GM23338 (cell line): ENCODE results near the gene CAMTA1. TPM values are rescaled to one million over a fixed set of nuclear protein-coding genes. Genes with fewer than 3 reads are reported as not detected.

Source experiments
- ATAC-seq: fragments of 200-7000 bp; cut with Tn5 transposase; 3 replicates; pipeline ENCODE4 v1.9.1; 2020
- DNase-seq: peaks from one replicate; pipeline ENCODE4 v3.0.0-alpha.2; 2015; ENCODE audit warnings: low spot score
- H2AFZ ChIP-seq: fragments of 200-600 bp; sonication (generic); 2 replicates; pipeline ENCODE4 v1.8.0; 2016; ENCODE audit warnings: antibody characterized with exemption, mild to moderate bottlenecking, moderate library complexity
- H3F3A ChIP-seq: fragments of 200-600 bp; sonication (generic); replicated peaks from 2 replicates; pipeline ENCODE4 v1.8.0; 2017; ENCODE audit warnings: antibody characterized with exemption, mixed run types, low read depth
- H3K27ac ChIP-seq: fragments of 200-600 bp; sonication (generic); 2 replicates; pipeline ENCODE4 v1.6.1; 2016; ENCODE audit warnings: low read depth
- H3K27me3 ChIP-seq: fragments of 200-600 bp; sonication (generic); 2 replicates; pipeline ENCODE4 v1.8.0; 2016; ENCODE audit warnings: mild to moderate bottlenecking, mixed run types, moderate library complexity; ENCODE audit not compliant: insufficient read depth
- H3K36me3 ChIP-seq: fragments of 200-600 bp; sonication (generic); 2 replicates; pipeline ENCODE4 v1.8.0; 2016; ENCODE audit warnings: mild to moderate bottlenecking; ENCODE audit not compliant: insufficient read depth
- H3K4me1 ChIP-seq: fragments of 200-600 bp; sonication (generic); 2 replicates; pipeline ENCODE4 v1.8.0; 2016; ENCODE audit warnings: mild to moderate bottlenecking, moderate library complexity; ENCODE audit not compliant: insufficient read depth
- H3K4me2 ChIP-seq: fragments of 200-600 bp; sonication (generic); 2 replicates; pipeline ENCODE4 v1.7.1; 2017; ENCODE audit warnings: mixed run types
- H3K4me3 ChIP-seq: fragments of 200-600 bp; sonication (generic); 2 replicates; pipeline ENCODE4 v1.6.1; 2016; ENCODE audit warnings: mixed run types
- H3K79me2 ChIP-seq: fragments of 200-600 bp; sonication (generic); replicated peaks from 2 replicates; pipeline ENCODE4 v1.8.0; 2017; ENCODE audit warnings: mild to moderate bottlenecking; ENCODE audit not compliant: insufficient read depth
- H3K9me2 ChIP-seq: fragments of 200-600 bp; sonication (generic); 2 replicates; pipeline ENCODE4 v1.8.0; 2017; ENCODE audit not compliant: insufficient read depth
- H4K20me1 ChIP-seq: fragments of 200-600 bp; sonication (generic); replicated peaks from 2 replicates; pipeline ENCODE4 v1.8.0; 2017; ENCODE audit warnings: mild to moderate bottlenecking; ENCODE audit not compliant: insufficient read depth
- H3K27ac Mint-ChIP-seq: 2 replicates; pipeline ENCODE4 v1.8.0; 2020; ENCODE audit warnings: inconsistent platforms, mild to moderate bottlenecking, moderate library complexity, mixed read lengths
- H3K27me3 Mint-ChIP-seq: 3 replicates; pipeline ENCODE4 v1.8.0; 2022; ENCODE audit warnings: low read depth, mild to moderate bottlenecking, moderate library complexity, mixed read lengths, inconsistent platforms; ENCODE audit not compliant: insufficient read depth, poor library complexity
- H3K36me3 Mint-ChIP-seq: 3 replicates; pipeline ENCODE4 v1.8.0; 2021; ENCODE audit warnings: low read depth, mild to moderate bottlenecking, inconsistent platforms, moderate library complexity, mixed read lengths
- H3K4me1 Mint-ChIP-seq: 3 replicates; pipeline ENCODE4 v1.8.0; 2020; ENCODE audit warnings: mild to moderate bottlenecking, inconsistent platforms, mixed read lengths
- H3K4me3 Mint-ChIP-seq: 3 replicates; pipeline ENCODE4 v1.8.0; 2021; ENCODE audit warnings: moderate library complexity, mild to moderate bottlenecking, inconsistent platforms, mixed read lengths
- H3K9me3 Mint-ChIP-seq: 3 replicates; pipeline ENCODE4 v1.8.0; 2020; ENCODE audit warnings: moderate library complexity, mild to moderate bottlenecking, inconsistent platforms, mixed read lengths
- CREB1 ChIP-seq: fragments of 250-450 bp; sonication (Bioruptor Pico); IDR thresholded peaks from 2 replicates; pipeline ENCODE4 v1.5.0; 2020; ENCODE audit warnings: low read depth, mild to moderate bottlenecking, moderate library complexity
- EZH2 ChIP-seq: fragments of 200-600 bp; sonication (generic); IDR thresholded peaks from one replicate; pipeline ENCODE4 v1.8.0; 2017; ENCODE audit warnings: antibody characterized with exemption, mild to moderate bottlenecking, low read depth; ENCODE audit not compliant: unreplicated experiment
- EZH2phosphoT487 ChIP-seq: fragments of 200-600 bp; sonication (generic); IDR thresholded peaks from one replicate; pipeline ENCODE4 v1.8.1; 2018; ENCODE audit warnings: antibody characterized with exemption; ENCODE audit not compliant: unreplicated experiment
- JUNB ChIP-seq: IDR thresholded peaks from one replicate; pipeline ENCODE4 v1.6.1; 2016; ENCODE audit warnings: antibody characterized with exemption; ENCODE audit not compliant: unreplicated experiment
- NANOG ChIP-seq: IDR thresholded peaks from 2 replicates; pipeline ENCODE4 v1.6.1; 2016; ENCODE audit warnings: antibody characterized with exemption, borderline replicate concordance
- POLR2AphosphoS5 ChIP-seq: IDR thresholded peaks from 2 replicates; pipeline ENCODE4 v1.6.1; 2016; ENCODE audit warnings: antibody characterized with exemption, low read depth
- STAT1 ChIP-seq: IDR thresholded peaks from one replicate; pipeline ENCODE4 v1.6.1; 2016; ENCODE audit warnings: antibody characterized with exemption; ENCODE audit not compliant: unreplicated experiment
- ZNF114 ChIP-seq: fragments of 250-450 bp; sonication (Bioruptor Pico); IDR thresholded peaks from 2 replicates; pipeline ENCODE4 v1.5.0; 2020; ENCODE audit warnings: mild to moderate bottlenecking, moderate library complexity
- ZNF331 ChIP-seq: fragments of 250-450 bp; sonication (Bioruptor Pico); IDR thresholded peaks from 2 replicates; pipeline ENCODE4 v1.5.0; 2020; ENCODE audit warnings: low read depth, mild to moderate bottlenecking, moderate library complexity
- polyA plus RNA-seq: library from polyadenylated mRNA; unstranded; fragments of >200 nt; fragmentation: Nextera tagmentation; extraction: Ambion mirVana; gene quantifications from 2 replicates; pipeline ENCODE4 v1.2.1, GENCODE V29; 2016
- total RNA-seq: library from RNA; depleted of rRNA; stranded (reverse); fragments of >200 nt; shearing (Covaris generic); gene quantifications from 2 replicates; pipeline ENCODE4 v1.2.3, GENCODE V29; 2014
- TF ChIP-seq, protein P1 (sequence below), 2 experiments: fragments of 200-600 bp in 1 of 2; sonication (generic) in 1 of 2; conservative IDR thresholded peaks; 2 replicates each; pipeline versions ENCODE4 v1.5.1 to v1.6.1; 2016 to 2017; ENCODE audit warnings: antibody characterized with exemption in 2 of 2, low read depth in 2 of 2, mild to moderate bottlenecking in 2 of 2, moderate library complexity in 1 of 2
- TF ChIP-seq, protein P2 (sequence below): IDR thresholded peaks from 2 replicates; pipeline ENCODE4 v1.6.1; 2016; ENCODE audit warnings: antibody characterized with exemption
- TF ChIP-seq, protein P3 (sequence below): fragments of 250-450 bp; sonication (Bioruptor Pico); IDR thresholded peaks from 2 replicates; pipeline ENCODE4 v1.5.0; 2020; ENCODE audit warnings: mild to moderate bottlenecking, moderate library complexity
- TF ChIP-seq, protein P4 (sequence below): IDR thresholded peaks from one replicate; pipeline ENCODE4 v1.6.1; 2018; ENCODE audit warnings: antibody characterized with exemption; ENCODE audit not compliant: unreplicated experiment

The CAMTA1 gene
- total and polyA plus RNA-seq, 2 experiments from 2014 or later: 115 to 519 TPM

DNA sequence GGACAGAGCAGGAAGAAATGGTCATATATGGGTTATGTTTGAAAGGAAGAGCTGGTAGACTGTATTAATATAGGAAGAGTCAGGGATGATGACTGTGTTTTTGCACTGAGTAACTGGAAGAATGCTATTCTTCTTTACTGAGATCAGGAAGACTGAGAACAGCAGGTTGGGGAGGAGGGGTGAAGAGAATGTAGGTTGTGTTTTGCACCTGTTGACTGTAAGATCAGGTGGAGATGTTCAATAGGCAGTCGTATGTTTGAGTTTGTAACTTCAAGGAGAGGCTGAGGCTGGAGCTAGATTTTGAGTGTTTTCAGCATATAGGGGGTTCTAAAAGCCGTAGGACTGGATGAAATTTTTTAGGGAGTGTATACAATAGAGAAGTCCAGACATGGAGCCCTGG, 97.2 kb downstream of the CAMTA1 start:
- Mint-ChIP-seq H3K9me3 (no peaks in the 10 kb centered on the region), H3K27ac (no peak overlapping the region), H3K4me3 (no peak overlapping the region), H3K4me1 (peaks cover 2% of the 10 kb centered on the region; the same call in 2 of the 3 replicates), H3K36me3 (no peaks in the 10 kb centered on the region), H3K27me3 (peaks cover 3% of the 10 kb centered on the region)
- DNase-seq (no peak), ATAC-seq (no peak)
- peaks cover 4% of the 10 kb centered on the region; the same call in 1 of the 2 replicates for H3K79me2 ChIP-seq
- H3K4me2 ChIP-seq: no peak overlapping the region
- H3K27me3 ChIP-seq: no peaks in the 10 kb centered on the region
- no peaks in the 10 kb centered on the region for H3K9me2 ChIP-seq
- H2AFZ ChIP-seq: no peak overlapping the region
- TF ChIP-seq ZNF114 (no peak), JUNB (no peak), NANOG (no peak), POLR2AphosphoS5 (no peak), CREB1 (CRISPR knock-in tag) (no peak), STAT1 (no peak), ZNF331 (CRISPR knock-in tag) (no peak), EZH2 (no peak), EZH2phosphoT487 (no peak)
- TF ChIP-seq, protein P1, sequence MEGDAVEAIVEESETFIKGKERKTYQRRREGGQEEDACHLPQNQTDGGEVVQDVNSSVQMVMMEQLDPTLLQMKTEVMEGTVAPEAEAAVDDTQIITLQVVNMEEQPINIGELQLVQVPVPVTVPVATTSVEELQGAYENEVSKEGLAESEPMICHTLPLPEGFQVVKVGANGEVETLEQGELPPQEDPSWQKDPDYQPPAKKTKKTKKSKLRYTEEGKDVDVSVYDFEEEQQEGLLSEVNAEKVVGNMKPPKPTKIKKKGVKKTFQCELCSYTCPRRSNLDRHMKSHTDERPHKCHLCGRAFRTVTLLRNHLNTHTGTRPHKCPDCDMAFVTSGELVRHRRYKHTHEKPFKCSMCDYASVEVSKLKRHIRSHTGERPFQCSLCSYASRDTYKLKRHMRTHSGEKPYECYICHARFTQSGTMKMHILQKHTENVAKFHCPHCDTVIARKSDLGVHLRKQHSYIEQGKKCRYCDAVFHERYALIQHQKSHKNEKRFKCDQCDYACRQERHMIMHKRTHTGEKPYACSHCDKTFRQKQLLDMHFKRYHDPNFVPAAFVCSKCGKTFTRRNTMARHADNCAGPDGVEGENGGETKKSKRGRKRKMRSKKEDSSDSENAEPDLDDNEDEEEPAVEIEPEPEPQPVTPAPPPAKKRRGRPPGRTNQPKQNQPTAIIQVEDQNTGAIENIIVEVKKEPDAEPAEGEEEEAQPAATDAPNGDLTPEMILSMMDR (conservative IDR thresholded peaks at IDR 0.05; ENCODE audit: low read depth in 2 of 2): no peak
- TF ChIP-seq, protein P2, sequence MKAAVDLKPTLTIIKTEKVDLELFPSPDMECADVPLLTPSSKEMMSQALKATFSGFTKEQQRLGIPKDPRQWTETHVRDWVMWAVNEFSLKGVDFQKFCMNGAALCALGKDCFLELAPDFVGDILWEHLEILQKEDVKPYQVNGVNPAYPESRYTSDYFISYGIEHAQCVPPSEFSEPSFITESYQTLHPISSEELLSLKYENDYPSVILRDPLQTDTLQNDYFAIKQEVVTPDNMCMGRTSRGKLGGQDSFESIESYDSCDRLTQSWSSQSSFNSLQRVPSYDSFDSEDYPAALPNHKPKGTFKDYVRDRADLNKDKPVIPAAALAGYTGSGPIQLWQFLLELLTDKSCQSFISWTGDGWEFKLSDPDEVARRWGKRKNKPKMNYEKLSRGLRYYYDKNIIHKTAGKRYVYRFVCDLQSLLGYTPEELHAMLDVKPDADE: no peak
- TF ChIP-seq, protein P3, sequence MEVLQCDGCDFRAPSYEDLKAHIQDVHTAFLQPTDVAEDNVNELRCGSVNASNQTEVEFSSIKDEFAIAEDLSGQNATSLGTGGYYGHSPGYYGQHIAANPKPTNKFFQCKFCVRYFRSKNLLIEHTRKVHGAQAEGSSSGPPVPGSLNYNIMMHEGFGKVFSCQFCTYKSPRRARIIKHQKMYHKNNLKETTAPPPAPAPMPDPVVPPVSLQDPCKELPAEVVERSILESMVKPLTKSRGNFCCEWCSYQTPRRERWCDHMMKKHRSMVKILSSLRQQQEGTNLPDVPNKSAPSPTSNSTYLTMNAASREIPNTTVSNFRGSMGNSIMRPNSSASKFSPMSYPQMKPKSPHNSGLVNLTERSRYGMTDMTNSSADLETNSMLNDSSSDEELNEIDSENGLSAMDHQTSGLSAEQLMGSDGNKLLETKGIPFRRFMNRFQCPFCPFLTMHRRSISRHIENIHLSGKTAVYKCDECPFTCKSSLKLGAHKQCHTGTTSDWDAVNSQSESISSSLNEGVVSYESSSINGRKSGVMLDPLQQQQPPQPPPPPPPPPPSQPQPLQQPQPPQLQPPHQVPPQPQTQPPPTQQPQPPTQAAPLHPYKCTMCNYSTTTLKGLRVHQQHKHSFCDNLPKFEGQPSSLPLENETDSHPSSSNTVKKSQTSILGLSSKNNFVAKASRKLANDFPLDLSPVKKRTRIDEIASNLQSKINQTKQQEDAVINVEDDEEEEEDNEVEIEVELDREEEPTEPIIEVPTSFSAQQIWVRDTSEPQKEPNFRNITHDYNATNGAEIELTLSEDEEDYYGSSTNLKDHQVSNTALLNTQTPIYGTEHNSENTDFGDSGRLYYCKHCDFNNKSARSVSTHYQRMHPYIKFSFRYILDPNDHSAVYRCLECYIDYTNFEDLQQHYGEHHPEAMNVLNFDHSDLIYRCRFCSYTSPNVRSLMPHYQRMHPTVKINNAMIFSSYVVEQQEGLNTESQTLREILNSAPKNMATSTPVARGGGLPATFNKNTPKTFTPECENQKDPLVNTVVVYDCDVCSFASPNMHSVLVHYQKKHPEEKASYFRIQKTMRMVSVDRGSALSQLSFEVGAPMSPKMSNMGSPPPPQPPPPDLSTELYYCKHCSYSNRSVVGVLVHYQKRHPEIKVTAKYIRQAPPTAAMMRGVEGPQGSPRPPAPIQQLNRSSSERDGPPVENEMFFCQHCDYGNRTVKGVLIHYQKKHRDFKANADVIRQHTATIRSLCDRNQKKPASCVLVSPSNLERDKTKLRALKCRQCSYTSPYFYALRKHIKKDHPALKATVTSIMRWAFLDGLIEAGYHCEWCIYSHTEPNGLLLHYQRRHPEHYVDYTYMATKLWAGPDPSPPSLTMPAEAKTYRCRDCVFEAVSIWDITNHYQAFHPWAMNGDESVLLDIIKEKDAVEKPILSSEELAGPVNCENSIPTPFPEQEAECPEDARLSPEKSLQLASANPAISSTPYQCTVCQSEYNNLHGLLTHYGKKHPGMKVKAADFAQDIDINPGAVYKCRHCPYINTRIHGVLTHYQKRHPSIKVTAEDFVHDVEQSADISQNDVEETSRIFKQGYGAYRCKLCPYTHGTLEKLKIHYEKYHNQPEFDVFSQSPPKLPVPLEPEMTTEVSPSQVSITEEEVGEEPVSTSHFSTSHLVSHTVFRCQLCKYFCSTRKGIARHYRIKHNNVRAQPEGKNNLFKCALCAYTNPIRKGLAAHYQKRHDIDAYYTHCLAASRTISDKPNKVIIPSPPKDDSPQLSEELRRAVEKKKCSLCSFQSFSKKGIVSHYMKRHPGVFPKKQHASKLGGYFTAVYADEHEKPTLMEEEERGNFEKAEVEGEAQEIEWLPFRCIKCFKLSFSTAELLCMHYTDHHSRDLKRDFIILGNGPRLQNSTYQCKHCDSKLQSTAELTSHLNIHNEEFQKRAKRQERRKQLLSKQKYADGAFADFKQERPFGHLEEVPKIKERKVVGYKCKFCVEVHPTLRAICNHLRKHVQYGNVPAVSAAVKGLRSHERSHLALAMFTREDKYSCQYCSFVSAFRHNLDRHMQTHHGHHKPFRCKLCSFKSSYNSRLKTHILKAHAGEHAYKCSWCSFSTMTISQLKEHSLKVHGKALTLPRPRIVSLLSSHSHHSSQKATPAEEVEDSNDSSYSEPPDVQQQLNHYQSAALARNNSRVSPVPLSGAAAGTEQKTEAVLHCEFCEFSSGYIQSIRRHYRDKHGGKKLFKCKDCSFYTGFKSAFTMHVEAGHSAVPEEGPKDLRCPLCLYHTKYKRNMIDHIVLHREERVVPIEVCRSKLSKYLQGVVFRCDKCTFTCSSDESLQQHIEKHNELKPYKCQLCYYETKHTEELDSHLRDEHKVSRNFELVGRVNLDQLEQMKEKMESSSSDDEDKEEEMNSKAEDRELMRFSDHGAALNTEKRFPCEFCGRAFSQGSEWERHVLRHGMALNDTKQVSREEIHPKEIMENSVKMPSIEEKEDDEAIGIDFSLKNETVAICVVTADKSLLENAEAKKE (CRISPR knock-in tag): no peak
- TF ChIP-seq, protein P4, sequence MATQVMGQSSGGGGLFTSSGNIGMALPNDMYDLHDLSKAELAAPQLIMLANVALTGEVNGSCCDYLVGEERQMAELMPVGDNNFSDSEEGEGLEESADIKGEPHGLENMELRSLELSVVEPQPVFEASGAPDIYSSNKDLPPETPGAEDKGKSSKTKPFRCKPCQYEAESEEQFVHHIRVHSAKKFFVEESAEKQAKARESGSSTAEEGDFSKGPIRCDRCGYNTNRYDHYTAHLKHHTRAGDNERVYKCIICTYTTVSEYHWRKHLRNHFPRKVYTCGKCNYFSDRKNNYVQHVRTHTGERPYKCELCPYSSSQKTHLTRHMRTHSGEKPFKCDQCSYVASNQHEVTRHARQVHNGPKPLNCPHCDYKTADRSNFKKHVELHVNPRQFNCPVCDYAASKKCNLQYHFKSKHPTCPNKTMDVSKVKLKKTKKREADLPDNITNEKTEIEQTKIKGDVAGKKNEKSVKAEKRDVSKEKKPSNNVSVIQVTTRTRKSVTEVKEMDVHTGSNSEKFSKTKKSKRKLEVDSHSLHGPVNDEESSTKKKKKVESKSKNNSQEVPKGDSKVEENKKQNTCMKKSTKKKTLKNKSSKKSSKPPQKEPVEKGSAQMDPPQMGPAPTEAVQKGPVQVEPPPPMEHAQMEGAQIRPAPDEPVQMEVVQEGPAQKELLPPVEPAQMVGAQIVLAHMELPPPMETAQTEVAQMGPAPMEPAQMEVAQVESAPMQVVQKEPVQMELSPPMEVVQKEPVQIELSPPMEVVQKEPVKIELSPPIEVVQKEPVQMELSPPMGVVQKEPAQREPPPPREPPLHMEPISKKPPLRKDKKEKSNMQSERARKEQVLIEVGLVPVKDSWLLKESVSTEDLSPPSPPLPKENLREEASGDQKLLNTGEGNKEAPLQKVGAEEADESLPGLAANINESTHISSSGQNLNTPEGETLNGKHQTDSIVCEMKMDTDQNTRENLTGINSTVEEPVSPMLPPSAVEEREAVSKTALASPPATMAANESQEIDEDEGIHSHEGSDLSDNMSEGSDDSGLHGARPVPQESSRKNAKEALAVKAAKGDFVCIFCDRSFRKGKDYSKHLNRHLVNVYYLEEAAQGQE: no peak
- no peaks in the 10 kb centered on the region for H3F3A ChIP-seq
- H3K27ac ChIP-seq: no peak overlapping the region
- H3K4me3 ChIP-seq: no peak overlapping the region
- H4K20me1 ChIP-seq: peaks cover 19% of the 10 kb centered on the region
- 0 out of 2 replicates have a peak, but pooled peaks cover 3% of the 10 kb centered on the region for H3K36me3 ChIP-seq
- no peaks in the 10 kb centered on the region for H3K4me1 ChIP-seq
